ENCODE measurements around the gene CLNK.

The CLNK gene, protein sequence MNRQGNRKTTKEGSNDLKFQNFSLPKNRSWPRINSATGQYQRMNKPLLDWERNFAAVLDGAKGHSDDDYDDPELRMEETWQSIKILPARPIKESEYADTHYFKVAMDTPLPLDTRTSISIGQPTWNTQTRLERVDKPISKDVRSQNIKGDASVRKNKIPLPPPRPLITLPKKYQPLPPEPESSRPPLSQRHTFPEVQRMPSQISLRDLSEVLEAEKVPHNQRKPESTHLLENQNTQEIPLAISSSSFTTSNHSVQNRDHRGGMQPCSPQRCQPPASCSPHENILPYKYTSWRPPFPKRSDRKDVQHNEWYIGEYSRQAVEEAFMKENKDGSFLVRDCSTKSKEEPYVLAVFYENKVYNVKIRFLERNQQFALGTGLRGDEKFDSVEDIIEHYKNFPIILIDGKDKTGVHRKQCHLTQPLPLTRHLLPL

DNA sequence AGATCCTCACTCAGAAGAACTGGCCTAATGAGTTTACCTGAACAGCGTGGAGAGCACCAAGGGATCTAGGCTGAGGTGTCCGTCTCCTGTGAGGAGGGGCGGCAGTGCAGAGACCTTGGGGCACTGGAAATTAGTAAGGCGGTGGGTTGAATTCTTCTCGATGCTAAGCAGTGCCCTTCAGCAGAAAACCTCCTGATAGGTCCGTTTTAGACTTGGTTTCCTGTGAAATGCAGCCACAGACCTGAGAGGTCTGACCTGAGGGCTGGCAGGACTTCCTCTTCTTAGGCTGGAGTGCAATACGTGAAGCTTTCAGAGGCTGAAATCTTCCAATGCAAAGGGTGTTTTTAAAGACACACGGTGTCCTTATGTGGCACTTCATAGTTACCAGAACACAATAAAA, at the start of gene CLNK:
CLNK (minus strand) TSS at position 138 of the 400 bp plus-strand sequence. CDS start 16,899 bp downstream, outside the sequence.
- DNase-seq: no peak

- no peak for DNase-seq
Observed at GRCh38 chr4:10733481-10734062, 49.0 kb upstream of the CLNK start.

GRCh38 chr4:10732914-10733415, 48.4 kb upstream of the CLNK start:
- no peak for DNase-seq

DNA sequence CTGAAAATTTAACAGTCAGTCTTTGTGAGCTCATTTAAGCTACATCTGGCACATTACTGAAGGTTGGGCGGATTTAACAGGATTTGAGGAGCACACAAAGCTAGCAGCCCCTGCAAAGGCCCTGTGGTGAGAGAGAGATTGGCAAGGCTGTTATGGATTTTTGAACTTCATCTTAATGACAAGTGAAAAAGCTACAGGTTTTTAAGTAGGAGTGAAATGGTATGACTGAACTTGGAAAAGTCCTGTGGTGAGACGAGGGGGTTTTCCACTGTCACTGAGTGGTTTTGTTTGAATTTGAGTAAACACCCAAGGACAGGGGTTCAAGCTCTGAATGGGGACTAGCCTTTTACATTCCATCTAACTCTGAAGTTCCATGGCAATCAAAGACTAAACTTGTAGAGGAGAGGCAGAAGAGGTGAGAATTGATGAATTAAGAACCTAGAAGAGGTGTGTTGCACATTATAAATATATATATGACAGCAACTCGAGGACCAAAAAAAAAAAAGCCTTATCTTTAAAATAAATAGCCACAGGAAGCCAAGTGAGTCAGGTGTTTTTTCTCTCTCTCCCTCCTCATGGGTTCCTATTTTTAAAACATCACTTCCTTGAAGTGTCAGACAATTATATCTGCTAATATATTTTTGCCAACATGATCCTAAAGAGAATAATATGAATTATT, 47.8 kb upstream of the CLNK start:
- DNase-seq: no peak

DNA sequence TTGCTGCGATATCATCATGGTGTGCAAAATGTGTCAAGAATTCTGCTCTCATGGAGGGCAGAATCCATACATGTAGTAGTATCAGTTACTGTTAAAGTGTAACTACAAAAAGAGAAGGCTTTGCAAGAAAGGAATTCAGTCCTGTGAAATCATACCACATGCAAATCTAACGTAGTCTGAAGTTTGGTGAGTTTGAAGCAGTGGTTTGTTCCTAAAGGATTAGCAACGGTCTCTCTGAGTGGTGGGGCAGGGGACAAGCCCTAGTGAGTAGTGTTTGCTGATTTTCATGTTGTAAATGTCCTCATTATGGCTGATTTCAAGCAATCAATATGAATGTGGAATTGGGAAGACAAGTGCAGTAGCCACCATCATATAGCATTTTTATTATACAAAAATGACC, 47.1 kb upstream of the CLNK start:
- no peak for DNase-seq

- DNase-seq: no peak
Observed at GRCh38 chr4:10731162-10731561, 46.6 kb upstream of the CLNK start.

- no peak for DNase-seq
Observed at GRCh38 chr4:10730590-10730989, 46.0 kb upstream of the CLNK start.

- DNase-seq: no peak
Observed at GRCh38 chr4:10730019-10730418, 45.5 kb upstream of the CLNK start.

DNA sequence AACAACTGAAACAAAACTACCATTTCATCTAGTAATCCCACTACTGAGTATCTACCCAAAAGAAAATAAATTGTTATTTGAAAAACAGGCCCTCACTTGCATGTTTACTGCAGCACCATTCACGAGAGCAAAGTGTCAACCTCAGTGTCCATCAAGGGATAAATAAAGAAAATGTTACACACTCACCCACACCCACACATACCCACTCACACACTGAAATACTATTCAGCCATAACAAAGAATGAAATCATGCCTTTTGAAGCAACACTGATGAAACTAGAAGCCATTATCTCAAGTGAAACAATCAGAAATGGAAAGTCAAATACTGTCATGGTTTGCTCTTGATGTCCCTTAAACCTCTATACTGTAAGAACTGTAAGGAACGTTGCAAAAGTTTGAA, 44.8 kb upstream of the CLNK start:
- no peak for DNase-seq

DNA sequence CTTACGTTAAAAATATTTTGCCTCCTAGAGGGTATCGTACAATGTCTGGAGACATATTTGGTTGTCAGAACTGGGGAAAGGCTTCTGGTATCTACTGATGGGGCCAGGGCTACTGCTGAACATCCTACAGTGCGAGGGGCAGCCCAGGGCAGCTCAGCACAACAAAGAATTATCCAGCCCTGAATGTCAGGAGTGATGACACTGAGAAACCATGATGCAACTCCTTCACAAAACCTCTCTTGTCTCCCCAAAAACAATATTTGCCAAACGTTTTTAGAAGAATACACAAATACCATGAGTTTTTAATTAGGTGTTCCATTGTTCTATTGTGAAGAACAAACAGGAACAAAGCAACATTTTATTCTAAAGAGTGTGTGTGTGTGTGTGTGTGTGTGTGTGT, 43.4 kb upstream of the CLNK start:
- no peak for DNase-seq

DNA sequence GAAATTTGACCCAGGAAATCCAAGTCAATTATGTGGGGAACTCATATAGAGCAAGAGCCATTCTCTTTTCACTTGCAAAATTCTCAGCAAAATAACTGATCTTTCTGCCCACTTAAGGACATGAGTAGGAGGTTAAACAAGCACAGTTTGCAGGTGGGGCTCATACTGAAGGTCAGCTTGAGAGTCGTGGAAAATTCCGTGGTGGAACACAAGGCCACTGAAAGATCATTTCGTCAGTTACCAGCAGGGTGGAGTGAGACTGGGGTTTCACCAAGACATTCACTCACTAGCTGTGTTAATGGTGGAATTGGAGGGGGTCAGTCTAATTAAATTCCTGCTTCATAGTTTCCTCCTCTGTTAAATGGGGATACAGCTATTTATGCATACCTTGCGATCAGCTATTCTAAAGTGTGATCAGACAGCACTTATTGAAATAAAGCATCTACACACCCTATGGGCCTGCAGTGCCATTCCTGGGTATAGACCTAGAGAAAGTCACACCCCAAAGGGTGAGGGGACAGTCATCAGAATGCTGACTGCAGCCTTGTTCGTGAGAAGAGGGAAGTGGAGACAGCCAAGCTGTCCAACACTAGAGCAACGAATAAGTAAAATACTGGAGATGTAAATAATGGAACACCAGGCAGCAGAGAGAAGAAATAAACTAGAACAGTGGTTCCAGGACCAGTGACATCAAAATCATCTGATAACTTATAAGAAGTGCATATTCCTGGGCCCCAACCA, 42.7 kb upstream of the CLNK start:
- DNase-seq: no peak

DNA sequence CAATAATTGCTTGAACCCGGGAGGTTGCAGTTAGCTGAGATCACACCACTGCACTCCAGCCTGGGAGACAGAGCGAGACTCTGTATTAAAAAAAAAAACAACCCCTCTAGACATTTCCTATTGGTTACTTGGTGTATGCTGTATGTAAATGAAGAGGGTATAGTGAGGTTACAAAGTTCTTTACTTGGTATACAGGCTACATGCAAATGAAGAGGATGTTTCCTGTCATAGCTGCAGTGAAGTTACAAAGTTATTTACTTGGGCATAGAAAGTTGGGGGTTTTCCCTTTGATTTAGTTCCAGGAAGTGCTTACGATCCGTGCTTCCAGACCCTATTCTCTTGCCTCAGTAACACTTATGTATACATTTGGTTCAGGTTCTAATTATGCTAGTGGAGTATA, 38.4 kb upstream of the CLNK start:
- no peak for DNase-seq

DNA sequence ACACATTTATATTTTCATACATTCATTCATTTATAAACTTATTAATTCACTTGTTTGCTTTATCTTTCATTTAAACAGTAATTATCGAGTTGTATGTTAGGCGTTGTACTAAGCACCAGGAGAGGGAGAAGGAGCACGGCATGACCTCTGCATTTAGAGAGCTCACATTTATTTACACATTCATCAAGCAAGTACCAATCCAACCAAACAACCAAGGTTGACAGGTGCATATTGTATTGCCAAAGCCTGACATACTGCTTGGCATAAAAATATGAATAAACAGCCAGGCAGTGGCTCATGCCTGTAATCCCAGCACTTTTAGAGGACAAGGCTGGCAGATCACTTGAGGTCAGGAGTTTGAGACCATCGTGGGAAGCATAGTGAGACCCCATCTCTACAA, 37.0 kb upstream of the CLNK start:
- no peak for DNase-seq

DNA sequence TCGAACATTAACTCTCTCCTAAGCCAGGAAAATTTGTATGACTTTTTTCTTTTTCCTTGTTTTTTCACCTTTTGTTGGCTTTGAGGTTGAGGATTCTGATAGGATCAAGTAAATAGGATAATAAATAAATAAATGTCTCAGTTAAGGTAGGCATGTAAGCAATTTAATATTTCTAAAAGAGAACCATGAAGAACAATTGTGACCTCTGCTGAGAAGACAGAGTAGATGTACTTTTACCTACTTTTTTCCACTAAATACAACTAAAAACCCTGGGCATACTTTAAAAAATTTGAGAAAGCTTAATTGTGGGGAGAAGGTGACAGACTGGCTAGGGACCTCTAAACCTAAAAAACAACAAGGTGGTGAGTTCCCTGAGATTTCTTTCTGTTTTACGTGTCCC, 31.6 kb upstream of the CLNK start:
- no peak for DNase-seq

- DNase-seq: no peak
Observed at GRCh38 chr4:10715696-10716095, 31.1 kb upstream of the CLNK start.

DNA sequence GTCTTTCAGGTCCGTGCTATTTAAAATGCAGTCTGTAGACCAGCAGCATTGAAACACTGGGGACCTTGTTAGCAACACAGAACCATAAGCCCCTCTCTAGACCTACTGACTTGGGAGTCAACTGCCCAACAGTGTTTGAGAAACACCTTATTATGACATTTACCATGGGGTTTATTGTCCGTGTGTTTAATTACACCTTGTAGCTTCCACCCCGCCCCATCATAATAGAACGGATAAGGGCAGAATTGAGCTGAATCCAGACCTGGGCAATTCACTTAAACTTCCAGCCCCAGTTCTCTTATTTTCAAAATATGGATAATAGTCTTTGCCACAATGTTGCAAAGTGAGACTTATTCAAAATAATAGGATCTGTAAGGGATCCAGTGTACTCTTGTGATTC, 30.6 kb upstream of the CLNK start:
- DNase-seq: no peak

DNA sequence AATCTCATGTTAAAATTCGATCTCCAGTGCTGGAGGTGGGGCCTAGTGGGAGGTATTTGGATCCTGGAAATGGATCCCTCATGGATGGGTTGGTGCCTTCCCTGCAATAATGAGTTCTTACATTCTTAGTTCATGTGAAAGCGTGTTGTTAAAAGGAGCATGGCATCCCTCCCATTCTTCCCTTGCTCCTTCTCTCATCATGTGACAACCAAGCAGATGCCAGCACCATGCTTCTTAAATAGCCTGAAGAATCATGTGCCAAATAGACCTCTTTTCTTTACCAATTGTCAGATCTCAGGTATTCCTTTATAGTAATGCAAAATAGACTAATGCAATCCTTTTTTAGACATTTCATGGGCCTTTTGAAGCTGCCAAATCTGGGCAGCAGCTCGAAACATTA, 29.0 kb upstream of the CLNK start:
- no peak for DNase-seq

DNA sequence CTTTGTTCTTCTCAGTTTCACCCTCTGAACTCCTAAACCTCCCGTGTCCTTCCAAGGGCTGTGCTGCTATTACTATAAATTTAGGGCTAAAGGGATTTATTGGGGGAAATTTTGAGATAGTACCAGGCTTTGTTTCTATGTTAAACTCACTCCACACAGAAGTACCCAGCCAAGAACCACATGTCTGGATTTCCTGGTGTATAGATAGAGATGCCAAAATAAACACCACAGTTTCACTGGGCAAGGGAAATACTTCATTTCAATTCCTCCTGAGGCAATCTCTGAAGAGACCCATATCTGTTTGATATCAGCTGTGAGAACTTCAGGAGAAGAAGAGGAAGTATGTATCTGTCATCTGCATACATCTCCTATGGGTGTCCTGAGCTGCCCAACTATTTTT, 21.7 kb upstream of the CLNK start:
- no peak for DNase-seq

- peak; percentile 3 for DNase-seq
Observed at GRCh38 chr4:10704430-10704810, 19.9 kb upstream of the CLNK start.

- peak; percentile 29 for DNase-seq
Observed at GRCh38 chr4:10703766-10704429, 19.3 kb upstream of the CLNK start.

DNA sequence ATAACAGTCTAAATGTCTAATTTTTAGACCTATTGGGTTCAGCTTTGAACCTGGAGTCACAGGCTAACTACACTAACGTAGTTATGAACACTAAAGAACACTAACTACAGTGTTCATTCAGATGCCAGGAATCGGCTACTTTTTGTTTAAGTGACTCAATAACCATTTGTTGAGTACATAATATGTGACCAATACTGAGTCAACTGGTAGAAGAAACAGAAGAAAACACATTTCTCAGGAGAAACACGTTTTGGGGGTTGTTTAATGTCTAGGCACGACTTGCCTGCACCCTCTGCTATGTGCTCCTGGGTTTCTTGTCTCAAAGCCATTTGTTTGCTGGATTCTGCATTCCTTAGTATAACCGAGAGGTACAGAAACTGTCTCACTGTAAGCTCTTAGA, 18.6 kb upstream of the CLNK start:
- DNase-seq: peak; percentile 46

GRCh38 chr4:10701702-10702460, 17.3 kb upstream of the CLNK start:
- no peak for DNase-seq

All from HCEC 1CT (cell line).